ENCODE results near the gene HS3ST4.
A peak's percentile ranks its signal among the peaks of the same experiment; 100 is the strongest.
"Not testable (repeated sequence)": the region's sequence is repeated elsewhere in the genome, so short reads cannot be mapped to it uniquely, and the experiment has no call there.

The HS3ST4 gene

DNA sequence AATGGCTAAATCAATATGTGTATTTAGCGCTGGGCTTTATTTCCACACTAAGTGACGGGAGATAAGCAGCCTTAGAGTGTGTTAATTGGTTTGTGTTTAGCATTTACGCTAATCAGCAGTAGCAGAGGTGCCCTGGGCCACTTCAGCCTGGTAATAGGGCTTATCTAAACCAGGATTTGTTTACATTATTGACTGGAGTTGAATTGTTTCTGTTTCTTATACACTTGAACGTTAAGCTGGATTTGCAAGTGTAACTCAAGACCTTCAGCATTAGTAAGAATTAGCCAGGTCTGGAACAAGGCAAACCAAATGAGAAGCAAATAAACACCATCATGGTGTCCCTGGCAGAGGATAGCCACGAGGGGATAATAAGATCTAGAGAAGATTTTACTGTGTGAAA, 313.6 kb downstream of the HS3ST4 start:
- no peak for DNase-seq (ENCODE audit: low spot score)

DNA sequence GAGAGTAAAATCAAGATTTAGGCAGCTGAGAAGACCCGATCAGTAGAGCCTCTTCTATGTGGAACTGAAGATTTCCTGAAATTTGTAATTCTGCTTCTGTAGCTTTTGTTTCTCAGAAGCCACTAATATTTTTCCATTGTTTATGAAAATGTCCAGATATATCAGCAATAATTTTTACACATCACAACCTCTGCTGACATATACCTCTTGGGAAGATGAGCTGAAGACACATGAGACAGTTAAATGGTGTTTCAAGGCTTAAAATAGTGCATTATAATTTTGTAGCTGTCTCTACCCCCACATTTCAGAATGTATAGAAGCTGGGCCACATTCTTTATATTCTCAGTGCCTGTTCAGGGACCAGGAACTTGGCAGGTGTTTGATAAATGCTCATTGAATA, 320.6 kb downstream of the HS3ST4 start:
- DNase-seq (ENCODE audit: low spot score), result no peak

DNA sequence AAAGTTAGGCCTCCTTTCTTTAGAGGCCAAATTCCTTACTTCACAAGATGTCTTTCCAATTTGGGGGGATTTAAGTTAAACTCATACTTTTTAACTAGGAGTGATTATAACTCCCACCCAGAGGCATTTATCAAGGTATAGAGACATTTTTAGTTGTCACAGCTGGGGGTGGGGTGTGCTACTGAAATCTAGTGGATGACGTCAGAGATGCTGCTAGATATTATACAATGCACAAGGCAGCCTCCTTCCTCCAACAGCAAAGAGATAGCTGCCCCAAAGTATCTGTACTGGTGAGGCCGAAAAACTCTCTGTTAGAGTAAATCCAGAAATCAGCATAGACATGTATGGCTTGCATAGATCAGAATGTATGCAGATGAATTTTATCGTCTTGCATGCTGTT, 324.0 kb downstream of the HS3ST4 start:
- no peak for DNase-seq (ENCODE audit: low spot score)

DNA sequence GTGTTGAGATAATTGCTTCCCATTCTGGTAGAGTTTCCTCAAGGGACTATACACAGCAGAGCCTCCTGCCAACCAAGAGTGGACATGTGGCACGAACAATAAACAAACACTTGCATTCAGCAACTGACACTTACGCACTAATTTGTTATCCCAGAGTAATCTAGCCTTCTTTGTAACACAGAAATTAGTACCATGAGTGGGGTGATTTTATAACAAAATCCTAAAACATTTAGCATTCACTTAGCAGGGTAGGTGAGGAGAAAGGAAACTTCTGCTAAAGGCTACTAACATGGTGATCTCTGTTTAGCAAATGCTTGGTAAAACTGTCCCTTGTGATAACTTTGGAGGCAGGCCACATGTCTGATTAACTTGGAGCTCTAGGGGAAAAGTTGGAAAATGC, 325.2 kb downstream of the HS3ST4 start:
- no peak for DNase-seq (ENCODE audit: low spot score)

DNA sequence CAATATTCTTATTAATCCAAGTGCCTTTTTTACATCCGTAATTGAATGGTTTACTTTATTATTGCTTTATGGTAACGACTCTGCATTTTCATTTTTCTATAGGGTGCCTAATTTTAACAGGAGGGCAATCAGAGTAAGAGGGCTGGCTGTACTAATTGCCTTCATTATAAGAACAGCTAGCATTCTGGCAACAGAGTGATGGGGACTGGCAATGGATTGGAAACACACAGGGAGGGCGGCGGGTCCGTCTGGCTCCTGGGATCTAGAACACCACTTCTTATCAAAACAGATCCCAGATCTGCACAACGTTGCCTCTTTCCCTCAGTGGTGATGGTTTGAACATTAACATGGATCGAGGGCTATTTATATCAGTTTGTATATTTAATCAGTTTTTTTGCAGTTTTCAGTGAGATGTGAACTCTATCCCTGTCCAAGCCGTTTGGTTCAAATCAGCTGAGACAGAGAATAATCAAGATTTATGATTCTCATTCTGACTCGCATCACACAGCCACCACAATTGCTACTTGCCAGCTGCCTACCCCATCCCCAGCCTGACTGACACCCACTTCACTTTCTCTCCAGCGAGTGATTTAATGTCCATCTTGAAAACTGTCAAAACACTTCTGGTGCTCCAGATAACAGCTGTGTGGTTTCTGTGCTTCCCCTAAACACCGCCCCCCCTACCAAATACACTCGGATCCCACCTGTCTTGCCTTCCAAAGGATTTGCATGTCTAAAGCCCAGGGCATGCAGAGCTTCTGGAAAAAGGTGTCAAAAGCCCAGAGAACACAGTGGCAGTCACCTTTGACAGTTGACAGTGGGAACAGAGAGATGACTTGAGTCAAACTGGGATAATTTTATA, 327.9 kb downstream of the HS3ST4 start:
- DNase-seq (ENCODE audit: low spot score), result no peak

DNA sequence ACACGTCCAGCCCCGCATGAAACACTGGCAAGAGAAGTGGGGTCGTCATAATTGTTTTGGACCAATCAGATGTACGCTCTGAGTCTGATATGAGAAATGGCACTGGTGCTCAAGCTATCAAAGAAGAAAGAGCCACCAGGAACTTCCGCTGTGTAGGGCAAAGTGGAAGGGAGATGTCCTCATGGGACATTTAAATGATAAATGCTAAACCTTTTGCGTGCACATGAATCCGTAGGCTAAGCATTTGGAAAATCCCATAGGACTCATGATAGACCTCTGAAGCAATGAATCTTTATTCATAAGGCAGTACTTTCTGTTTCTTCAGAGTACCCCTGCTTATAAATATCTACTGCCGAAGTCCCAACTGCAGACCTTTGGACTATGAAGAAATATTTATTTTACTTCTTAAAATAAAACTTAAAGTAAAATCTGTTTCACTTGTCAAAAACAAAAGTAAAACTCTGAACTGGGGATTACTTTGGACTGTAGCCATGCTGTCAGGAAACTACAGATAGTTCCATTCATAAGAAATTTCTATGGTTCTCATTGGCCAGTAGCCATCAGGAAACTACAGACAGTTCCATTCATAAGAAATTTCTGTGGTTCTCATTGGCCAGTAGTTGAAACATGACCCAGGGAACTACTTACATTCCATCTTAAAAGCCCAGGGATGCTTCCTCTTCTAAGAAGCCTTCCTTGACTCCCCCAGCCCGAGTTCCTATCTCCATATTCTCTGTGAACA, 335.1 kb downstream of the HS3ST4 start:
- peak; percentile 70 for DNase-seq (ENCODE audit: low spot score)

DNA sequence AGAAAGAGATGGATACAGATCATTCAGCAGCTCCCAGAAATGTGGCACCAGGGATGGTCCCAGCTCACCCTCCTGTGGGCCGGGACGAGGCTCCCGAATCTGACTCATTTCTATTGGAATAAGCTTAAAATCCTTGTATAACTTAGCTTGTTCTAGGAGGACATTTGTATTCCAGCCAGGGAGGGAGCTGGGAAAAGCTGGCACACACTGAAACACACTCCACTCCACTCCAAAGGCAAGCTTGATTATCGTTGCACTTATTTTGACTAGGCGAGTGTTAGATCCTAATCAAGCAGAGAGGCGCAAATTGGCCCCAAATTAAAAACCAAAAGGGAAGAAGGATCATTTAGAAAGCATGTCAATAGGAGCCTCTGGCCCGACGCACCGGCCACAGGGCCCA, 339.5 kb downstream of the HS3ST4 start:
- peak; percentile 7 for DNase-seq (ENCODE audit: low spot score)

DNA sequence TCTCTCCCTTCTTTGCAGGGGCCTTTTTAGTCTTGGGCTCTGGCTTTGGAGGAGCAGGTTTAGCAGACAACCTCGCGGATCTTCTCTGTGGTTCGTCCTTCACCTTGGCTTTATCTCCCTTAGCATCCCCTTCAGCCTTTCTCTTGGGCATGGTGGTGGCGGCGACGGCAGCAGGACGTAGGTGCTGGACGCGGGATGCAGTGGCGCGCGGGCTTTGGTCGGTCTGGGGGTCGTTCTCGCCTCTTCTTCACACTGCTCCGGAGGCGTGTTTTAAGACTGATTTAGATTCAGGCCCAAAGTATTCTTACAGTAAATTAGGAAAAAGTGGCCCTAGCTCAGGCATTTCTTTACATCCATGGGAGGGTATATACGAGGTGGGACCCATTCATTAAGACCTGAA, 340.9 kb downstream of the HS3ST4 start:
- not testable (repeated sequence) for DNase-seq (ENCODE audit: low spot score)

DNA sequence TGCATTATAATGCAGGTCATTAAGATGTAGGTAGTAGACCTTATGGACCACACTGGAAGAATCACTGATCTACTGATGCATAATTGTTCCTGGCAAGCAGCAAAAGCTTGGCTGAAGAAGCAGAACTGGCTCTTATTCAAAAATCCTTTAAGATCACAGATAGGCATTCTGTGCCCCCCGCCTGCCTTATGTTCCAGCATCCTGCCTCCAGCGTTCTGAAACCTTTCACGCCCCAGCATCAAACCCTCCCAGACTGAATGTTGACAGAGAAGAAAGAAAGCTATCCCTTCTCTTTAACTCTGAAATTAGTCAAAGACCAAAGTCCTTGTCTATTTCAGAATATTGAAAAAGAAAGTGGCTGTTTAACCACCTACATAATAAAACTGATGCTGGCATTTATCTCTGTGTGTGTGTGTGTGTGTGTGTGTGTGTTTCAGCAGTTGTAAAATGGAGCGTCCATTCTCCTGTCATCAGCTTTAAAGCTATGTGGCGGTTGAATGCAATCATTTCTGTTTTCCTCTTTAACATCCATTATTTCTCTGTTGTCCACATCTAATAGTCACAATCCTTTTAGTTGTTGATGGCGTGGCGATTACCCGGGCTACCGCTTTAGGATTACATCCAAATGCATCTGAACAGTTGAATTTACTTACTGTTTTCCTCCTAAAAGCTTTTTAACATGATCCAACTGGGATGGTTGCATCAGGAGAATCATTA, 350.4 kb downstream of the HS3ST4 start:
- no peak for DNase-seq (ENCODE audit: low spot score)

DNA sequence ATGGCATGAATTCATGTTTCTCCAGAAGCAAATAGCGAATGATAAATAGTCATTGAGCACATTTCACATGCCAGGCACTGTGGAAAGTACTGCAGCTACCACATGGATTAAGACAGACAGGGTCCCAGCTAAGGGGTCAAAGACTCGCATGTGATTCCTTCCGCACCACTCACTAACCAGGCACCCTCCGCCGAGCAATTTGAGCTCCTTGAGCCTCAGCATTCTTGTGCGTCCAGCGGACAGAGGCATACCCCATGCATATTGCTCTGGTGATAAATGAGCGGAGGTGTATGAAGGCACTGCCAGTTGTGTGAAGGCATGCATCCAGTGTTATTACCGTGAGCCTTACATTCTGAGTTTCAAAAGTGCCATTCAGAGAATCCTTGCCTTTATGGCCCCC, 358.7 kb downstream of the HS3ST4 start:
- no peak for DNase-seq (ENCODE audit: low spot score)

DNA sequence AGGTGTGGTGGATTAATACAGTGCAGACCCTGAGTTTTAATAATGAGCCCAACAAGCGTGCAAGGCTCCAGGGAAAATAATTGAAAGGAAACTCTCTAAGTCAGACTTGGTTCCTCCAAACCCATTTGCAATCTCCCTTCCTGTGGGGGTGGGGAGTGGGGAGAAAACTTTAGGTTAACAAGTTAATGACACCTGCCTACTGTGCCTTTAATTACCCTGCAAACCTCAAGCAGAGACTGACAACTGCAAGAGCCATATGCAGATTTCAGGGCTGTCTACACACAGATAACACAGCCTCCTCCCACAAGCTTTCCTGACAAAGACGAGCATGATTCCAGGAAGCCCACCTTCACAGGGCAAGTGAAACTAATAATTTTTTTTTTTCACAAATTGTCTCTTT, 359.3 kb downstream of the HS3ST4 start:
- DNase-seq (ENCODE audit: low spot score), result no peak

DNA sequence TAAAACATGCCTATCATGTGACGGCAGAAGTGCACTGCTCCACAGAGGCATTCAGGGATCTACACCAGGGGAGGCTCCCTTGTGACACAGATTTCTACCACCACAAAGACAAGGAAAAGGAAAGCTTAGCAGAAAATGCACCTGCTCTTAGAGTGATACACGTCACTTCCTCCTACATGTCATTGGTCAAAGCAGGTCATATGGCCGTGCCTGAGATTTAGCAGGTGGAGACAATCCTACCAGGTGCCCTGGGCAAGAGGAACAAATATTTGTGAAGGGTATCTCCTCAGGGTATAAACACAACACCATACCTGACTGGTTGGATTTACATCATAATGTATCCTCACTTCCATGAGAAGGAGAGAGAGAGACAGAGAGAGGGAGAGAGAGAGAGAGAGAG, 362.1 kb downstream of the HS3ST4 start:
- no peak for DNase-seq (ENCODE audit: low spot score)

DNA sequence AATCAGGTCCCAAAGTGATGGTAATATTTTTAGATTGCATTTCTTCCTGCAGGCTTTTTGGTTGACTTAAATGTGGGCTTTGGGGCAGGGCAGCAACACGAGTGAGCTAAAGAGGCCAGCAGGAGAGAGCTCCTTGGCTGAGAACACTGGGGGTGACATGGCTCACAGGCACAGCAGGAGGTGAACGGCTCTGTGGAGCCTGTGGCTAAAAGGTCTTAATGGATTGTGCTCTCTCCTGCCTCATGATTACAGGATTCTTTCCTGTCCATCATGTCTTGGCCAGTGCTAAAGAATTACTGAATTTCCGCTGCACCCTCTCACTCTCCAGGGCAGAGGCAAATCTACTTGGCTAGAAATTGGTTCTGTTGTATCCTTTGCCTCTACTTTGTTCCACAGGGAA, 366.6 kb downstream of the HS3ST4 start:
- DNase-seq (ENCODE audit: low spot score), result no peak

DNA sequence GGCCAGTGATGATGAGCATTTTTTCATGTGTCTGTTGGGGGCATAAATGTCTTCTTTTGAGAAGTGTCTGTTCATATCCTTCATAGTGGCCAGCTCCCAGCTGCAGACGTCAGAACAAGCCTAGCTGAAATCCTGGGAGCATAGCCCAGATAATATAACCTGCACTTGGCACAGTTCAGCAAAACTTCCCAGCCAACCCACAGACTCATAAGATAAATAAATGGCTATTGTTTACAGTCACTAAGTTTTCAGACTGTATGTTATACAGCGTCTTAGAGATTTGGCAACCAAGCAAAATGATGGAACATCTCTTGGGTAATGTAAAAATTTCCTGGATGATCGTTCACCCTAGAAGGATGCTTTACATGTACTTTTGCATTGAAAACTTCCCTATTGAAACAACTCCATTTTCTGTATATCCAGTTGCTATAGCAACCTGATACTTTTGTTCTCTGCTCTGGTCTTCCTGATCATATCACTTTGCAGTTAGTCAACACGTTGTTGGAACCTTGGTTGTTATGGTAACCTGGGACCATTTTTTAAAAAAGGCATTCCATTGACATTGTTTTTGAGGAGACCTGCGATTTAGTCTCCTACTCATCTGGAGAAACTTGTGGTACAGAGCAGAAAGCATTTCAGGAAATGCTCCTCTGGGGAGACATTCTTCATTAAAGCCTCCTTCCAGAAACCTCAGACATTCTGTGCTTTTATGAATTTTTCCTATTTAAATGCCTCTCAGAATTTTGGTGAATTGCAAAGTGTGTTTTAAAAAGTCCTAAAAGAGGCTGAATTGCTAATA, 378.7 kb downstream of the HS3ST4 start:
- DNase-seq (ENCODE audit: low spot score), result no peak

DNA sequence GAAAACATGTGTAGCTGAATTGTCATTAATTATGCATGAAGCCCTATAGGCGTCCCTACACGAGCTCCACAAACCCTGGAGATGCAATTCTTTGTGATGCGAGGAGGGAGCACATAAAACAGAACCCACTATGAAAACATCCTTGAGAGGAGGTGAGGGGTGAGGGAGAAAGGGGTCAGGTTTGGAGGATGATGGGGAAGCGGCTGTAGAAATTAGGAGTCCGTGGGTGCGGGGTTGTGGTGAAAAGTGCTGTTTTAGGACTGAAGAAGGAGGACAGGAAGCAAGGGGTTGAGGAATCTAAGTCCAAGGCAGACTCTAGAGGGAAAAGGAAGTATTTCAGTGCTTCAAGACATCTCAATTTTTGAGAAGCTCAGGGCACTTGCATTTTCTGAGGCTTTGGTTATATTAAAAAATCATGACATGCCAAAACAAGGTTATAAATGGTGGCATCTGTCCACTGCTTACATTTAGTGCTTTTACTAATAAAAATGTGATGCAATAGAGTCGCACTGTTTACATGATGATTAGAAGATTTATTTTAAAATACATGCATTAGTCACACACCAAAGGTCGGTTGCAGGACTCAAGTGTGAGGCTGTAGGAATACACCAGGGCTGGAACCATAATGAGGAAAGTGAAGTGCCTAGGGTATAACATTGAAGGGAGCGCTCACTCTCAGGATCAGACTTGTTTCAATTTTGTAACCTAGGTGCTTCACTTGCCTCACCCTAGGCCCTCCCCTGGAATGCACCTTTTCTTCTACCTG, 379.5 kb downstream of the HS3ST4 start:
- DNase-seq (ENCODE audit: low spot score), result no peak

DNA sequence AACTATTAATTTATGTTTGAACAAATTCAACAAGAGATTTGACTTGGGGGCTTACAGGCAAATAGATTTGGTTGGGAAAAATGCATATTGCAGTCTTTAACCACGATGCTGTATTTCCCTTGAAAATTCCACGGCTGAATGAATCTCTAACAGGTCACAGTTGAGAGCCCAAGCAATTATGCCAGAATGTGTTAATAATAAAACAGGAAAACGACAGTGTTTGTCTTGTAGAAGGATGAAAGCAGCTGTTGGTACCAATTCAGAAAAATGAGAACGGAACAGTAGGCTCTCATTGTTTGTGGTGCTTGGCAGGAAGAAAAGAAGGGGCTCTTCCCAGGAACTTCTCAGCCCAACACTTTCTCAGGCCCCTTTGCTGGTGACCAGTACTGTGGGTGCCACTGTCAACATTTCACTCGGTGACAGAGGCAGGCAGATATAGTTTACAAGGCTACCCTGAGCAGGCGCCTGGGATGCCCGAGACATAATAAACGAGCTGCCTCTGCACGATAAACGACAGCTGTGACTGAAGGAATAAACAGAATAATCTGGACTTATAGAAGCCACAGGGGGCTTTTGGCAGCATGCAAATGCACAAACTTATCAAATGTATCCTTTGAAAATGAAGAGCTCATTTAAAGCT, 387.1 kb downstream of the HS3ST4 start:
- no peak for DNase-seq (ENCODE audit: low spot score)

DNA sequence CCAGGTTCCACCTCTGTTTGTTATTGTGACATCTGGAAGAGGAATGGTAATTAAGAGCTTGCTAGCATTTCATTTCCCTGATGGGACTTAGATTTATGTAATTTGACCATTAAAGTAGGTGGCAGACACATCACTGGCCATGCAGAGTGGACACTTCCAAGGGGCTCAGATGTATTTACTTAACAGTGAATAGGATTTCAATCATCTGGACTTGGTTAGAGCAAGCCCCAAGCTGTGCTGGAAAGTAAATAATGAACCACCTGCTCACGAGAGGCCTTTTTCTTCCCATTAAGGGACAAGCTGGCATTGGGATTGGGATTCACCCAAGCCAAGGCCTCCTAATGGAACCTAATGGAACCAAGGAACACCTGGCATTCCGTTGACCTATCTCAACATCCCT, 395.3 kb downstream of the HS3ST4 start:
- no peak for DNase-seq (ENCODE audit: low spot score)

DNA sequence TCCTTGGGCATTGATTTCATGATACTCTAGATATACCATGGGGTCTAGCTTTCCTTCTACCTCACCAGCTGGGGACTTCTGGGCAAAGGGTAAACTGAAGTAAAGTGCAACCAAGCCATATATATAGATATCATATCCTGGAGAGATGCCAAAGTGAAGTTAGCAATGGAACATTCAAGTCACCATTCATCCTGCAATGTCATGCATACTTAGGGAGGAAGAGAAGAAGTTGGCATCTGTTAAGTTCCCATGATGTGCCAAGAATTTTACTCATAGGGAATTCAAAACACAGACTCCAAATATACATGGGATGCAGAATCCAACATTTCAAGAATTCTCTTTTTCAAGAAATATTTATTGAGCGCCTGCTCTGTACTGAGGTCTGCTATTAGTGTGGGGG, 399.8 kb downstream of the HS3ST4 start:
- no peak for DNase-seq (ENCODE audit: low spot score)

DNA sequence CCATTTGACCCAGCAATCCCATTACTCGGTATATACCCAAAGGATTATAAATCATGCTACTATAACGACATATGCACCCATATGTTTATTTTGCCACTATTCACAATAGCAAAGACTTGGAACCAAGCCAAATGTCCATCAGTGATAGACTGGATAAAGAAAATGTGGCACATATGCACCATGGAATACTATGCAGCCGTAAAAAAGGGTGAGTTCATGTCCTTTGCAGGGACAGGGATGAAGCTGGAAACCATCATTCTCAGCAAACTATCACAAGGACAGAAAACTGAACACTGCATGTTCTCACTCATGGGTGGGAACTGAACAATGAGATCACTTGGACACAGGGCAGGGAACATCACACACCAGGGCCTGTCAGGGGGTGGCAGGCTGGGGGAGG, 406.4 kb downstream of the HS3ST4 start:
- DNase-seq (ENCODE audit: low spot score), result not testable (repeated sequence)

DNA sequence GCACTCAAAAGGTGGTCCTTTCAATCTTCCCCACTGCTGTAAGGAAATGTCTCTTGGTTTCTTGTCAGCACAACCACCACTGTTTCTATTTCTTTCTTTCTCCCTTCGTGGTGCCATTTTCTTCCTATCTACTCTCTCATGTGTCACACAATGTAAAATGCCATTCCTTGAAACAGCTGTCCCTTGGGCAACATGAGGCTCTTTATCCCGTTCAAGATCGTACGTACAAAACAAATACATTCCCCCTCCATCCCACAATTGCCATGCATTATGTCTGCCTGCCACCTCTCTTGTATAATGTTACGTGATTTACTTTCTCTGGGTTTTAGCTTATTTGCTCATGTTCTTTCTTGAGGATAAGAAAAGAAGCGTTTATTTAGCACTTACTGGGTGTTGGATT, 410.6 kb downstream of the HS3ST4 start:
- no peak for DNase-seq (ENCODE audit: low spot score)

Measured in pons (tissue), 1 donor.